IPS-18c (cell line): Measurements from ENCODE around the gene MPC1.

Experiments used
- H3K4me3 ChIP-seq: 2 replicates; pipeline ENCODE4 v1.7.0; 2013; ENCODE audit warnings: low read depth, mild to moderate bottlenecking, low read length, moderate library complexity; ENCODE audit not compliant: insufficient read depth
- H3K9me3 ChIP-seq: one replicate; pipeline ENCODE4 v1.6.1; 2013; ENCODE audit warnings: mild to moderate bottlenecking, low read length, moderate library complexity; ENCODE audit not compliant: control insufficient read depth, insufficient read depth

The MPC1 gene

GRCh38 chr6:166317261-166318212, 65.2 kb downstream of the MPC1 start:
- Histone ChIP-seq H3K9me3 (no peaks in the 10 kb centered on the region), H3K4me3 (no peak overlapping the region)

DNA sequence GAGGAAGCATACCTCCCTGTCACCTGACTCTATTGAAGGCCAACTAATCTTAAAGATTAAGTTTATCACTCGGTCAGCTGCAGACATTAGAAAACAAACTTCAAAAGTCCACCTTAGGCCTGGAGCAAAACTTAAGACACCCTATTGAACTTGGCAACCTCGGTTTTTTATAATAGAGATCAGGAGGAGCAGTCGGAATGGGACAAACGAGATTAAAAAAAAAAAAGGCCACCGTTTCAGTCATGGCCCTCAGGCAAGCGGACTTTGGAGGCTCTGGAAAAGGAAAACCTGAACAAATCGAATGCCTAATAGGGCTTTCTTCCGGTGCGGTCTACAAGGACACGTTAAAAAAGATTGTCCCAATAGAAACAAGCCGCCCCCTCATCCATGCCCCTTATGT, 67.3 kb downstream of the MPC1 start:
- Histone ChIP-seq H3K9me3 (no peaks in the 10 kb centered on the region), H3K4me3 (no peak overlapping the region)
